Testis (tissue), 2 donors: ENCODE measurements around the gene CYYR1.

Source experiments
- CTCF ChIP-seq, 3 experiments: fragments of 450-650 bp in 2 of 3; fragments of 200-600 bp in 1 of 3; sonication (generic) in 1 of 3; IDR thresholded peaks; one replicate each; pipeline ENCODE4 v1.5.1; 2016 to 2019; ENCODE audit warnings: antibody characterized with exemption in 3 of 3, mild to moderate bottlenecking in 2 of 3, moderate library complexity in 1 of 3
- POLR2A ChIP-seq: fragments of 450-650 bp; IDR thresholded peaks from one replicate; pipeline ENCODE4 v1.6.1; 2017; ENCODE audit warnings: antibody characterized with exemption, mild to moderate bottlenecking, moderate library complexity

GRCh38 chr21:26522704-26523103 lies 50.4 kb downstream of the CYYR1 start:
- TF ChIP-seq CTCF (IDR thresholded peaks at IDR 0.05) = no peak
- TF ChIP-seq POLR2A = no peak
